Measurements from ENCODE around the gene ABCD1. TPM values are rescaled to one million over a fixed set of nuclear protein-coding genes. Genes with fewer than 3 reads are reported as not detected.

The ABCD1 gene
- total RNA-seq, 1 donor from 2014 or later = 18.3 TPM

DNA sequence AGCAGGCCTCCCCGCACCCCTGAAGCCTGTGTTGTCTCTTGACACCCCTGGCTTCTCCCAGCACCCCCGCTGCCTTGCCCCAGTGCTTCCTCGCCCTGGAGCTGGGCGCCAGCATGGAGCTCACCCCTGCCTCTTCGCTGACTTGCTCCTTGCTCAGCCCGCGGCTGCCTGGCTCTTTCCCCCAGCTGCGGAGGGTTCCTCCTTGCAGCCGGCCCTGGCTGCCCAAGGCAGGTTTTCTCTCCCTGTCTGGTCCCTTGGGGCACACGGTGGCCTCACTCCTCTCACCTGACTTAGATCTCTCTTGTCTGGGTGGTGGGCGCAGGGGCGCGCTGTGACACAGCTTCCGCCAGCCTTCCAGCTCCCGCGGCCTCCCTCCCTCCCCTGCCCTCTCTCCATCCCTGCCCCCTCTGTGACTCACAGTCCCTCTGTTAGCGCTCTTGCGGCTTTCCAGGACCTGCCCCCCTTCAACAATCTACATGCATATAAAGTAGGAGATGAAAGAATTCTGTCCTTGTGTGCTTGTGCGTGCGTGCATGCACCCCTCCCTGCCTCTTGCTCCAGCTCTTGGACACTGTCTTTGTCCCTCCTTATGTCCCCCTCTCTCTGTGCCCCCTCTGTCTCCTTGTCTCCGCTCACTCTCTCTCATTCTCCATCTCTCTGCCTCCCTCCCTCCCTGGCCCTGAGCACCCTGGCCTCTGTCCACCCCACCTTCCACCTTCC, 41.6 kb downstream of the ABCD1 start:
- DNase-seq (ENCODE audit: low spot score in 2 of 2, unreplicated experiment in 2 of 2) = peak in 1 of 2 experiments; percentile 27
- Mint-ChIP-seq H3K9me3 (no peaks in the 10 kb centered on the region), H3K27me3 (ENCODE audit: low read depth) (no peaks in the 10 kb centered on the region), H3K27ac (peak overlapping the region; percentile 74), H3K4me1 (peaks cover 10% of the 10 kb centered on the region), H3K36me3 (no peaks in the 10 kb centered on the region), H3K4me3 (peak overlapping the region; percentile 46)
- TF ChIP-seq, protein P1, sequence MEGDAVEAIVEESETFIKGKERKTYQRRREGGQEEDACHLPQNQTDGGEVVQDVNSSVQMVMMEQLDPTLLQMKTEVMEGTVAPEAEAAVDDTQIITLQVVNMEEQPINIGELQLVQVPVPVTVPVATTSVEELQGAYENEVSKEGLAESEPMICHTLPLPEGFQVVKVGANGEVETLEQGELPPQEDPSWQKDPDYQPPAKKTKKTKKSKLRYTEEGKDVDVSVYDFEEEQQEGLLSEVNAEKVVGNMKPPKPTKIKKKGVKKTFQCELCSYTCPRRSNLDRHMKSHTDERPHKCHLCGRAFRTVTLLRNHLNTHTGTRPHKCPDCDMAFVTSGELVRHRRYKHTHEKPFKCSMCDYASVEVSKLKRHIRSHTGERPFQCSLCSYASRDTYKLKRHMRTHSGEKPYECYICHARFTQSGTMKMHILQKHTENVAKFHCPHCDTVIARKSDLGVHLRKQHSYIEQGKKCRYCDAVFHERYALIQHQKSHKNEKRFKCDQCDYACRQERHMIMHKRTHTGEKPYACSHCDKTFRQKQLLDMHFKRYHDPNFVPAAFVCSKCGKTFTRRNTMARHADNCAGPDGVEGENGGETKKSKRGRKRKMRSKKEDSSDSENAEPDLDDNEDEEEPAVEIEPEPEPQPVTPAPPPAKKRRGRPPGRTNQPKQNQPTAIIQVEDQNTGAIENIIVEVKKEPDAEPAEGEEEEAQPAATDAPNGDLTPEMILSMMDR (IDR thresholded peaks at IDR 0.05; ENCODE audit: unreplicated experiment) = no peak

DNA sequence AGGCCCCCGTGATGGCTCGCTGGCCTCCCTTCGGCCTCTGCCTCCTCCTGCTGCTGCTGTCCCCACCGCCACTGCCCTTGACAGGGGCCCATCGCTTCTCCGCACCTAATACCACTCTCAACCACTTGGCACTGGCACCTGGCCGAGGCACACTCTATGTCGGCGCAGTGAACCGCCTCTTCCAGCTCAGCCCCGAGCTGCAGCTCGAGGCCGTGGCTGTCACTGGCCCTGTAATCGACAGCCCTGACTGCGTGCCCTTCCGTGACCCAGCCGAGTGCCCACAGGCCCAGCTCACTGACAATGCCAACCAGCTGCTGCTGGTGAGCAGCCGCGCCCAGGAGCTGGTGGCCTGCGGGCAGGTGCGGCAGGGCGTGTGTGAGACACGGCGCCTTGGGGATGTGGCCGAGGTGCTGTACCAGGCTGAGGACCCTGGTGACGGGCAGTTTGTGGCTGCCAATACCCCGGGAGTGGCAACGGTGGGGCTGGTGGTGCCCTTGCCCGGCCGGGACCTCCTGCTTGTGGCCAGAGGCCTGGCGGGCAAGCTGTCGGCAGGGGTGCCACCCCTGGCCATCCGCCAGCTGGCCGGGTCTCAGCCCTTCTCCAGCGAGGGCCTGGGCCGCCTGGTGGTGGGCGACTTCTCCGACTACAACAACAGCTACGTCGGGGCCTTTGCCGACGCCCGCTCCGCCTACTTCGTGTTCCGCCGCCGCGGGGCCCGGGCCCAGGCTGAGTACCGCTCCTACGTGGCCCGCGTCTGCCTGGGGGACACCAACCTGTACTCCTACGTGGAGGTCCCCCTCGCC, 42.4 kb downstream of the ABCD1 start:
- DNase-seq (ENCODE audit: low spot score in 2 of 2, unreplicated experiment in 2 of 2) = no peak
- Mint-ChIP-seq H3K4me1 (peaks cover 10% of the 10 kb centered on the region), H3K9me3 (no peaks in the 10 kb centered on the region), H3K27me3 (ENCODE audit: low read depth) (no peaks in the 10 kb centered on the region), H3K4me3 (no peak overlapping the region), H3K36me3 (no peaks in the 10 kb centered on the region), H3K27ac (peak overlapping the region; percentile 21)
- TF ChIP-seq, protein P1 (IDR thresholded peaks at IDR 0.05; ENCODE audit: unreplicated experiment) = no peak

DNA sequence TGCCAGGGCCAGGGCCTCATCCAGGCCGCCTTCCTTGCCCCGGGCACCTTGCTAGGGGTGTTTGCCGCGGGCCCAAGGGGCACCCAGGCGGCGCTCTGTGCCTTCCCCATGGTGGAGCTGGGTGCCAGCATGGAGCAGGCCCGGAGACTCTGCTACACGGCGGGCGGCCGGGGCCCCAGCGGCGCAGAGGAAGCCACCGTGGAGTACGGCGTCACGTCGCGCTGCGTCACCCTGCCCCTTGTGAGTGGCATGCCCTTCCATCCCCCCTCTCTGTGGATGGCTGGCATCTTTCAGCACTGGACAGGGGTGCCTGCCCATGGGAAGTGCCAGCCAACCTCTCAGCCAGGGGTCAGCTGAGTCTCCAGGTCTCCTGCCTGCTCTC, 43.0 kb downstream of the ABCD1 start:
- DNase-seq (ENCODE audit: low spot score in 2 of 2, unreplicated experiment in 2 of 2) = no peak
- TF ChIP-seq, protein P1 (IDR thresholded peaks at IDR 0.05; ENCODE audit: unreplicated experiment) = no peak
- Mint-ChIP-seq H3K36me3 (no peaks in the 10 kb centered on the region), H3K4me3 (no peak overlapping the region), H3K27ac (no peak overlapping the region), H3K27me3 (ENCODE audit: low read depth) (no peaks in the 10 kb centered on the region), H3K4me1 (peaks cover 10% of the 10 kb centered on the region), H3K9me3 (no peaks in the 10 kb centered on the region)

DNA sequence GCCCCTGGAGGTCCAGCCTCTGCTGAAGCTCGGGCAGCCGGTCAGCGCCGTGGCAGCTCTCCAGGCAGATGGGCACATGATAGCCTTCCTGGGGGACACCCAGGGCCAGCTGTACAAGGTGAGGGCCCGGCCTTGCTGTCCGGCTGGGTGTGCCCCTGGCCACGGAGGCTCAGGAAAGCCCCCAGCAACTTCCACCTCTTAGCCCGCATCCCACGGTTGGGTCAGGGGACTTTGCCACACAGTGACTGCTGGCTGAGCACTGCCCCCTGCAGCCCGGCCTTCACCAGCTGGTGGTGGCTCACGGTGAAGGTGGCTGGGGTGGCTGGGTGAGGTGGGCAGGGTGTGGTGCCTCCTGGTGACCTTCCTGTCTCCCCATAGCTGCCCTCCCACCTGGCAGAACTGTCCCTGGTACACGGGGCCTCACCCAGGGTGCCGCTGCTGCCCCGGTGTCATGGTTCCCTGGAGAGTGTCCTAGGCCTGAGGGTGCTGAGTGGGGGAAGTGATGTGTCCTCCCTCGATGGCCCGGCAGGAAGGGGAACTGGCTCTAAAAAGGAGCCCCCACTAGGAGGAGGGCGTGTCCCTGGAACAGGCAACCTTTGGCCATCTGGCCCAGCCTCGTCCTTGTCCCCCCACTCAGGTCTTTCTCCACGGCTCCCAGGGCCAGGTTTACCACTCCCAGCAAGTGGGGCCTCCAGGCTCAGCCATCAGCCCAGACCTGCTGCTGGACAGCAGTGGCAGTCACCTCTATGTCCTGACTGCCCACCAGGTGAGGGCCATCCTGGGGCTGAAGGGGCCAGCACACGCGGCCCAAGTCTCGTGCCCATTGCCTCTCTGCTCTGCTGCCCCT, 43.9 kb downstream of the ABCD1 start:
- no peaks in the 10 kb centered on the region for H3K36me3 Mint-ChIP-seq
- DNase-seq (ENCODE audit: low spot score in 2 of 2, unreplicated experiment in 2 of 2) = peak in 1 of 2 experiments; percentile 10

More for the DNA sequence above, 43.9 kb downstream of the ABCD1 start:
- Mint-ChIP-seq H3K4me1 (peaks cover 10% of the 10 kb centered on the region), H3K9me3 (no peaks in the 10 kb centered on the region), H3K27me3 (ENCODE audit: low read depth) (no peaks in the 10 kb centered on the region), H3K4me3 (no peak overlapping the region), H3K27ac (no peak overlapping the region)
- TF ChIP-seq, protein P1 (IDR thresholded peaks at IDR 0.05; ENCODE audit: unreplicated experiment) = no peak

Data from mesothelial cell of epicardium (in vitro differentiated cells).